CD14-positive monocyte (primary cell): ENCODE data around the gene AXIN1. TPM values are rescaled to one million over a fixed set of nuclear protein-coding genes. Genes with fewer than 3 reads are reported as not detected.
A peak's percentile ranks its signal among the peaks of the same experiment; 100 is the strongest.

Experiments used
- DNase-seq, 3 donors: peaks; one replicate each; pipeline ENCODE4 v3.0.0-alpha.2; 2011 to 2022
- H2AFZ ChIP-seq: 2 replicates; pipeline ENCODE4 v1.6.0; 2012; ENCODE audit warnings: mild to moderate bottlenecking, low read depth, low read length, inconsistent platforms; ENCODE audit not compliant: insufficient read depth, poor library complexity, severe bottlenecking
- H3K27ac ChIP-seq, 2 donors: 1 replicate in 1 of 2; 2 replicates in 1 of 2; pipeline ENCODE4 v1.5.1; 2012 to 2013; ENCODE audit warnings: low read length in 2 of 2, control low read depth in 1 of 2, inconsistent platforms in 1 of 2, low read depth in 1 of 2, mild to moderate bottlenecking in 1 of 2
- H3K27me3 ChIP-seq, 2 donors: one replicate each; pipeline versions ENCODE4 v1.6.0 to v1.6.1; 2011 to 2013; ENCODE audit warnings: low read length in 2 of 2; ENCODE audit not compliant: control insufficient read depth in 2 of 2, insufficient read depth in 2 of 2
- H3K36me3 ChIP-seq, 2 donors: replicated peaks in 1 of 2; 1 replicate in 1 of 2; 2 replicates in 1 of 2; pipeline versions ENCODE4 v1.5.1 to v1.6.1; 2012 to 2013; ENCODE audit warnings: low read length in 2 of 2, control low read depth in 1 of 2, inconsistent platforms in 1 of 2, mild to moderate bottlenecking in 1 of 2; ENCODE audit not compliant: insufficient read depth in 2 of 2, control insufficient read depth in 1 of 2
- H3K4me1 ChIP-seq, 2 donors: 1 replicate in 1 of 2; 2 replicates in 1 of 2; pipeline versions ENCODE4 v1.5.1 to v1.6.1; 2012 to 2013; ENCODE audit warnings: low read length in 2 of 2, control low read depth in 1 of 2, inconsistent platforms in 1 of 2, mild to moderate bottlenecking in 1 of 2, moderate library complexity in 1 of 2; ENCODE audit not compliant: insufficient read depth in 2 of 2, control insufficient read depth in 1 of 2
- H3K4me2 ChIP-seq: replicated peaks from 2 replicates; pipeline ENCODE3; 2012; ENCODE audit warnings: low read length, moderate library complexity, mild to moderate bottlenecking; ENCODE audit not compliant: poor library complexity, severe bottlenecking; ENCODE audit errors: extremely low read depth
- H3K4me3 ChIP-seq, 3 experiments: fragments of 200-600 bp in 1 of 3; sonication (generic) in 1 of 3; replicated peaks in 1 of 3; 1 replicate in 2 of 3; 2 replicates in 1 of 3; pipeline ENCODE4 v1.5.1; 2011 to 2013; ENCODE audit warnings: low read length in 3 of 3, mild to moderate bottlenecking in 3 of 3, control low read depth in 2 of 3, low read depth in 2 of 3, inconsistent platforms in 1 of 3, moderate library complexity in 1 of 3
- H3K79me2 ChIP-seq: 2 replicates; pipeline ENCODE4 v1.6.0; 2012; ENCODE audit warnings: mild to moderate bottlenecking, control low read depth, inconsistent platforms, low read length, moderate library complexity; ENCODE audit not compliant: insufficient read depth
- H3K9ac ChIP-seq: 2 replicates; pipeline ENCODE4 v1.6.0; 2017; ENCODE audit warnings: low read length, mild to moderate bottlenecking; ENCODE audit not compliant: insufficient read depth, poor library complexity, severe bottlenecking
- H3K9me3 ChIP-seq, 2 donors: replicated peaks in 1 of 2; 1 replicate in 1 of 2; 2 replicates in 1 of 2; pipeline versions ENCODE4 v1.5.1 to v1.6.1; 2012 to 2013; ENCODE audit warnings: low read length in 2 of 2, control low read depth in 1 of 2; ENCODE audit not compliant: control insufficient read depth in 1 of 2, insufficient read depth in 1 of 2
- H4K20me1 ChIP-seq: 2 replicates; pipeline ENCODE4 v1.6.0; 2012; ENCODE audit warnings: mild to moderate bottlenecking, low read length, control low read depth, moderate library complexity; ENCODE audit not compliant: insufficient read depth
- H3K27ac Mint-ChIP-seq, 7 donors: one replicate each; pipeline ENCODE4 v1.8.0; 2020; ENCODE audit warnings: mild to moderate bottlenecking in 7 of 7, mixed read lengths in 7 of 7, moderate library complexity in 6 of 7, inconsistent platforms in 2 of 7
- H3K27me3 Mint-ChIP-seq, 3 donors: one replicate each; pipeline ENCODE4 v1.8.0; 2021 to 2022; ENCODE audit warnings: low read depth in 3 of 3, mild to moderate bottlenecking in 3 of 3, mixed read lengths in 3 of 3, moderate library complexity in 3 of 3, inconsistent platforms in 1 of 3
- H3K36me3 Mint-ChIP-seq, 2 donors: one replicate each; pipeline ENCODE4 v1.8.0; 2020; ENCODE audit warnings: mixed read lengths in 2 of 2, inconsistent platforms in 1 of 2, mild to moderate bottlenecking in 1 of 2
- H3K4me1 Mint-ChIP-seq: one replicate; pipeline ENCODE4 v1.8.0; 2020; ENCODE audit warnings: mild to moderate bottlenecking, mixed read lengths
- H3K4me3 Mint-ChIP-seq, 2 donors: one replicate each; pipeline ENCODE4 v1.8.0; 2020; ENCODE audit warnings: mild to moderate bottlenecking in 2 of 2, mixed read lengths in 2 of 2, moderate library complexity in 1 of 2
- H3K9me3 Mint-ChIP-seq, 7 donors: one replicate each; pipeline ENCODE4 v1.8.0; 2020 to 2022; ENCODE audit warnings: mixed read lengths in 7 of 7, mild to moderate bottlenecking in 6 of 7, moderate library complexity in 6 of 7, inconsistent platforms in 2 of 7
- CTCF ChIP-seq: fragments of 200-600 bp; IDR thresholded peaks from one replicate; pipeline ENCODE4 v1.8.0; 2022; ENCODE audit warnings: antibody characterized with exemption, mild to moderate bottlenecking
- WGBS: methylation state at CpG from one replicate; pipeline ENCODE4 v1.1.5; 2013; ENCODE audit warnings: missing lambda C conversion rate; ENCODE audit not compliant: insufficient coverage; 5-methylcytosine and 5-hydroxymethylcytosine counted together
- intact Hi-C, 2 donors: fragments of 100-400 bp; cut with micrococcal nuclease; formaldehyde crosslinking; loops; one replicate each; pipeline versions ENCODE4 v1.15.0 to v1.15.1; 2023
- polyA plus RNA-seq, 3 donors: library from polyadenylated mRNA; depleted of rRNA in 1 of 3; unstranded in 2 of 3; stranded (reverse) in 1 of 3; fragments of 300-500 nt in 2 of 3; fragments of >200 nt in 1 of 3; fragmentation: Illumina TruSeq in 2 of 3; gene quantifications; 1 replicate in 2 of 3; 2 replicates in 1 of 3; pipeline ENCODE4 v1.2.3, GENCODE V29; 2012 to 2021

AXIN1 gene
- polyA plus RNA-seq, 3 donors = 0.30 to 20.9 (median 0.74) TPM

GRCh38 chr16:367333-367903 is 14.9 kb upstream of the AXIN1 start:
- Histone ChIP-seq H4K20me1 (no peaks in the 10 kb centered on the region), H3K36me3 (peaks cover 29 to 41% of the 10 kb centered on the region in 2 donors), H3K27ac (no peak overlapping the region), H2AFZ (no peak overlapping the region), H3K4me3 (no peak overlapping the region), H3K9me3 (no peaks in the 10 kb centered on the region), H3K4me2 (no peak overlapping the region), H3K9ac (no peak overlapping the region), H3K79me2 (peaks cover 3% of the 10 kb centered on the region), H3K4me1 (peaks cover 17 to 20% of the 10 kb centered on the region in 2 donors), H3K27me3 (no peaks in the 10 kb centered on the region)
- H3K9me3 Mint-ChIP-seq = no peaks in the 10 kb centered on the region
- no peak for DNase-seq
- WGBS = 97% methylated on average over 15 of the region's 18 CpGs
- H3K4me1 Mint-ChIP-seq = peaks cover 19% of the 10 kb centered on the region
- intact Hi-C loops = no loop called here
- peak overlapping the region in 1 of 7 donors; percentile 38 for H3K27ac Mint-ChIP-seq
- H3K27me3 Mint-ChIP-seq = peaks cover 8 to 18% (median 12%) of the 10 kb centered on the region in 3 donors
- peaks cover 28 to 42% of the 10 kb centered on the region in 2 donors for H3K36me3 Mint-ChIP-seq
- no peak overlapping the region for H3K4me3 Mint-ChIP-seq
- no peak for TF ChIP-seq CTCF

GRCh38 chr16:366476-366875 is 14.0 kb upstream of the AXIN1 start:
- no peak overlapping the region for H3K4me2 ChIP-seq
- H3K9me3 ChIP-seq = no peaks in the 10 kb centered on the region
- H2AFZ ChIP-seq = no peak overlapping the region
- no peak overlapping the region for H3K27ac ChIP-seq
- no peak overlapping the region for H3K9ac ChIP-seq
- no peak for TF ChIP-seq CTCF
- H3K27me3 ChIP-seq = no peaks in the 10 kb centered on the region
- H4K20me1 ChIP-seq = no peaks in the 10 kb centered on the region
- WGBS = 90% methylated on average over 4 of the region's 10 CpGs
- Mint-ChIP-seq H3K27me3 (peaks cover 8 to 22% (median 13%) of the 10 kb centered on the region in 3 donors), H3K36me3 (peaks cover 22 to 33% of the 10 kb centered on the region in 2 donors), H3K27ac (no peak overlapping the region), H3K4me1 (peaks cover 23% of the 10 kb centered on the region), H3K4me3 (no peak overlapping the region), H3K9me3 (no peaks in the 10 kb centered on the region)
- H3K4me1 ChIP-seq = peaks cover 23 to 27% of the 10 kb centered on the region in 2 donors
- no peak for DNase-seq
- H3K4me3 ChIP-seq = no peak overlapping the region
- intact Hi-C loops = no loop called here
- H3K36me3 ChIP-seq = peaks cover 20 to 32% of the 10 kb centered on the region in 2 donors
- peaks cover 3% of the 10 kb centered on the region for H3K79me2 ChIP-seq
